GM12801 (cell line): ENCODE data around the gene SRRM5.

Source experiments
- TF ChIP-seq, protein P1 (sequence below): IDR thresholded peaks from one replicate; pipeline ENCODE4 v1.5.1; 2011; ENCODE audit warnings: control low read depth; ENCODE audit not compliant: insufficient read length; ENCODE audit errors: extremely low read depth

The SRRM5 gene

DNA sequence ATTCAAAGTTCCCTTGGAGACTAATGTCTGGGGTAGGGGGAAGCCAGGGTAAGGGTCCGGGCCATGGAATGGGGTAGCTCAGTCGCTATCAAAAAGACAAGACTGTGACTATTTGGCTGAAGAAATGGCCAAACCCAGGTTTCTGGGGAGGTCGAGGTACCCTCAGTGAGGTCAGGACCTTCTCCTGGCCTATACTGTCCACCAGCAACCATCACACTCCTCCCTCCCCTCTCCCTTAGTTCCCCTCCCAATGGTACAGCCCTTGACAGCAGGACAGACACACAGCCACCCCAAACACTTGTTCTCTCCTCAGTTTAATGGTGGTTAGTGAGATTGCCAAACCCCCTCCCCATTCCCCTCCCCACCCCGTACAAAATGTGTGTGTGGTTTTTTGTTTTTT, 10.2 kb downstream of the SRRM5 start:
- TF ChIP-seq, protein P1, sequence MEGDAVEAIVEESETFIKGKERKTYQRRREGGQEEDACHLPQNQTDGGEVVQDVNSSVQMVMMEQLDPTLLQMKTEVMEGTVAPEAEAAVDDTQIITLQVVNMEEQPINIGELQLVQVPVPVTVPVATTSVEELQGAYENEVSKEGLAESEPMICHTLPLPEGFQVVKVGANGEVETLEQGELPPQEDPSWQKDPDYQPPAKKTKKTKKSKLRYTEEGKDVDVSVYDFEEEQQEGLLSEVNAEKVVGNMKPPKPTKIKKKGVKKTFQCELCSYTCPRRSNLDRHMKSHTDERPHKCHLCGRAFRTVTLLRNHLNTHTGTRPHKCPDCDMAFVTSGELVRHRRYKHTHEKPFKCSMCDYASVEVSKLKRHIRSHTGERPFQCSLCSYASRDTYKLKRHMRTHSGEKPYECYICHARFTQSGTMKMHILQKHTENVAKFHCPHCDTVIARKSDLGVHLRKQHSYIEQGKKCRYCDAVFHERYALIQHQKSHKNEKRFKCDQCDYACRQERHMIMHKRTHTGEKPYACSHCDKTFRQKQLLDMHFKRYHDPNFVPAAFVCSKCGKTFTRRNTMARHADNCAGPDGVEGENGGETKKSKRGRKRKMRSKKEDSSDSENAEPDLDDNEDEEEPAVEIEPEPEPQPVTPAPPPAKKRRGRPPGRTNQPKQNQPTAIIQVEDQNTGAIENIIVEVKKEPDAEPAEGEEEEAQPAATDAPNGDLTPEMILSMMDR, result no peak

DNA sequence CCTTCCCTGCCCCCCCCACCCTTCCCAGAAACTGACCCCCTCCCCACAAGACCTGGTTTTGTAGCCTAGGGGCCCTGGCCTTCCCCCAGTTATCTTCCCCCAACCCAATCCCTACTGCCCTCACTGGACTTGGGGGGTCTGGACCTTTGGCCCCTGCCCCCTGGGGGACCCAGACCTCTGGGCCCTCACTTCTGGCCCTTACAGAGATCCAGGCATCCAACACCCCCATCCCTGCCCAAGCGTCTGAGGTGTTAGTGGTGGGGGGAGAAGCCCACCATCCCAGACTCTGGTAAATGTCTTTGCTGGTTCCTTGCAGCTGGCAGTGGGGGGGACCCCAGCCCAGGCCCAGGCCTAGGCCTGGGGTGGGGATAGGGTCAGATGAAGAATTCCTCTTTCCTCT, 11.1 kb downstream of the SRRM5 start:
- TF ChIP-seq, protein P1, result no peak

DNA sequence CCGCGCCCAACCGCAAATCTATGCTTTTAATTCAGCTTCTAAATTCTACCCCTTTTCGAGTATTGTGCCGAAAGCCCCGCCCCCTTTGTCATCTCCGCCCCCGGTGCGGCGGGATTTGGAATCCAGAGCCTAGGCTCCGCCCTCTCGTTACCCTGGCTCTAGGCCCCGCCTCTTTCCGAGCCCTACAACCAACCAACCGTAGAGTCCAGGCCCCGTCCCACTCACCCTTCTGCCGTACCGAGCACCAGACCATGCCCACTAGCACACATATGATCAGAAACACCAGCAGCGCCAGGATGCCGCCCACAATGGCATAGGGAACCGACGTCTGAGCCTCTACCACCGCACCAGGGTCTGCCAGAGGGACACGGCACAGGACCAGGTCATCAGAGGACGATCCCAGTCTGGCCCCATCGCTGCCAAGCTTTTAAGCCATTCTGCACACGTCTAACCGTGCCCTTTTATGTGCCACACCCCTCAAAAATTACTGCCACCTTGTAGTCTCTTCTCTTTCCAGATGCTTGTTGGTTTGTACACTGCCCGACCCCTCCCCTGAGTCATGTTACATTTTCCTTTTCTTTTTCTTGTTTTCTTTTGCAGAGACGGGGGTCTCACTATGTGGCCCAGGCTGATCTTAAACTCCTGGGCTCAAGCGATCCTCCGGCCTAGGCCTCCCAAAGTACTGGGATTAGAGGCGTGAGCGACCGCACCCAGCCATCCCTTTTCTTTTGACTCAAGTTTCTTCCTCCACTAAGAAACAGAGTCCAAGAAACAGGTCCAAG, 12.2 kb downstream of the SRRM5 start:
- TF ChIP-seq, protein P1, result no peak

DNA sequence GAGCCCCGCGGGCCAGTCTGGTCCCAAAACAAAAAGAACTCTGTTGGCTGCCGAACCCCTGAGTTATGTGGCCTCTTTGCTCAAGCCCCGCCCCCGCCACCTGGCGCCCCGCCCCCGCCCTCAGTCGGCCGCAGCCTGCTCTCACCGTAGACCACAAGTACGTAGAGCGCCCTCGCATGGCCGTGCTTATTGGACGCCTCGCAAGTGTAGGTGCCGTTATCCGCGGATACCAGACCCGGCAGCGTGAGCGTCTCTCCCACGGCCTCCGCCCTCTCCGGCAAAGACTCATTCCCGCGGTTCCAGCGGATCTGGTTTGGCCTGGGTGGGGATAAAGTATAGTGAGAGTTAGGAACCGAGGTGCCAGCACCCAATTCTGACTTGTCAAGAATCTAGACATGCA, 13.0 kb downstream of the SRRM5 start:
- TF ChIP-seq, protein P1, result no peak

DNA sequence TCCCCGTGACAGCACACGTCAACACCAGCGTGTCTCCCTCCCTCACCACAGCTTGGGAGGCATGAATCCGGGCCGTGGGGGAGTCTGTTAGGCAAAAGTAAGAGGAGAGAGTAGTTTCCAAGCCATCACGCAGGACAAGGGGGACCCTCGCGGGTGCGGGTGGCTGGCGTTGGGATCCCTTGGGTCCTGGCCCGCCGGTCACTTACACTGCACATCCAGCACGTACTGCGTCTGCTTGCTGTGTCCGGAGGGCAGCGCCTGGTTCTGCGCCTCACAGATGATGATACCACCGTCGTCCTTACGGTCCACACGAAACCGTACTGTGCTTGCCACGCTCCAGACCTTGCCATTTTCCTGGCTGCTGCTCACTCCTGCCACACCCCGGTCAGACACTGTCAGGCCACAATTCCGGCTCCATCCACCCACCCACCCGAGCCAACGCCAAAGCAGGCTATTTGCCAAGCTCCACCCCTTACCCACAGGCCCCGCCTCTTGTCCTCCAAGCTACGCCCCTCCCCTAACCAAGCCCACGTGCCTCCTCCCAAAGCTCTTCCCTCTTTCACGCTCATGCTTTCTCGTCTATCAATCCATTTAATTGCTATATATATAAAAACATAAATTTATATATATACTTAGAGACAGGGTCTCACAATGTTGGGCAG, 14.2 kb downstream of the SRRM5 start:
- TF ChIP-seq, protein P1, result no peak

DNA sequence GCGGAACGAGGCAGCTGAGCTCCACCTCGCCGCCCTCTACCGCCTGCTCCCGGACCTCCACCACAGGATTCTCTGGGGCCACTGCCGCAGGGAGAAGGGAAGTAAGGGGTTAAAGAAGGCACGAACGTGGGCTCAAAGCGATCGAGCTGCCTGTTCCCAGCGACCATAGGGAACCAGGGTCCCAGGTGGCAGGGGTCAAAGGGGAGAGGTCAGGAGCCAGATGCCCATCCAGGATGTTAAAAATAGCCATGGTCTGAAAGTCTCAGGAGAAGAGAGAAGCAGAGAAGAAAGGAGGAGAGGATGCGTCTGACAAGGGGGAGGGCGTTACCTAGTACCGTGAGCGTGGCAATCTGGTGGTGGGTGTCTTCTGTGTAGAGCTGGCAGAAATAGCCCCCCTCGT, 14.9 kb downstream of the SRRM5 start:
- TF ChIP-seq, protein P1, result no peak

DNA sequence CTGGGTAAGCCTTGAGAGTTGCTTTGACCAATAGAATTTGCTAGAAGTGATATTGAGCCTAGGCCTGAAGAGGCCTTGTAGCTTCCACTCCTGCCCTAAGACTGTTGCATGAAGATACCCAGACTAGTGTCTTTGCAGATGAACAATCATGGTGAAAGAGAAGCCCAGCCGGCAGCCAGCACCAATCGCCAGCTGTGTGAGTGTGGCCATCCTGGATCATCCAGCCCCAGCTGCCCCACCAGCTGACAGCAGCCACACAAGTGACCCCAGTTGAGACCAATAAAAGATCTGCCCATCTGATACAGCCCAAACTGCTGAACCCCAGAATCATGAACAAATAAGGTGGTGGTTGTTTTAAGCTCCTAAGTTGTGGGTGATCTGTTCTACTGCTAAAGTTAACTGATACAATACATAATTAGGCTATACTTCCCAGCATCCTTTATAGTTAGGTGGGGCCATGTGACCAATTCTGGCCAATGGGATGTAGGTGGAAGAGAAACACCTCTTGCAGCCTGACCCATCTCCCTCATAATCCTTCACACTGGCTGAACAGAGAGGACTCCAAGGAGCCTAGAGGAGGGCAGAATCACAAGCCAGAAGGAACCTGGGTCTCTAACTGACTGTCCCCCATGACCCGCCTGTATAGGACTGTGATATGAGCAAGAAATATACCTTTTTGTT, 16.9 kb downstream of the SRRM5 start:
- TF ChIP-seq, protein P1, result no peak
